K562 (cell line): ENCODE measurements around the gene MKNK2.
A peak's percentile ranks its signal among the peaks of the same experiment; 100 is the strongest.

Source experiments
- CTCF ChIP-seq, 3 experiments: IDR thresholded peaks in 2 of 3; conservative IDR thresholded peaks in 1 of 3; 2 replicates each; pipeline ENCODE4 v1.5.1; 2011 to 2012; ENCODE audit warnings: low read length in 3 of 3, mild to moderate bottlenecking in 3 of 3, control low read depth in 2 of 3, improper control_type of control experiment in 1 of 3, inconsistent platforms in 1 of 3, low read depth in 1 of 3, mixed read lengths in 1 of 3, moderate library complexity in 1 of 3; ENCODE audit not compliant: insufficient read depth in 2 of 3
- MYC ChIP-seq, 2 experiments: fragments of 250-450 bp in 1 of 2; sonication (Bioruptor Pico) in 1 of 2; IDR thresholded peaks; 2 replicates each; pipeline versions ENCODE4 v1.5.1 to v1.6.1; 2012 to 2021; ENCODE audit warnings: low read depth in 2 of 2, borderline replicate concordance in 1 of 2, improper control_type of control experiment in 1 of 2, low read length in 1 of 2, mild to moderate bottlenecking in 1 of 2, moderate library complexity in 1 of 2
- NR2C1 ChIP-seq, 2 experiments: fragments of 450-650 bp; IDR thresholded peaks; 2 replicates each; pipeline ENCODE4 v1.6.1; 2017; ENCODE audit warnings: mild to moderate bottlenecking in 2 of 2, antibody characterized with exemption in 1 of 2, inconsistent platforms in 1 of 2, missing compliant biosample characterization in 1 of 2, missing genetic modification characterization in 1 of 2
- POLR2AphosphoS5 ChIP-seq: IDR thresholded peaks from 2 replicates; pipeline ENCODE4 v1.6.1; 2011; ENCODE audit warnings: mild to moderate bottlenecking, low read depth, low read length, moderate library complexity; ENCODE audit not compliant: control insufficient read depth, insufficient read depth
- PRPF4 ChIP-seq: fragments of 200-400 bp; formaldehyde crosslinking; IDR thresholded peaks from one replicate; pipeline ENCODE4 v1.6.1; 2017; ENCODE audit warnings: low read length, low read depth, mild to moderate bottlenecking; ENCODE audit not compliant: insufficient read depth, poor library complexity, severe bottlenecking
- RBM17 ChIP-seq: fragments of 200-400 bp; formaldehyde crosslinking; IDR thresholded peaks from 2 replicates; pipeline ENCODE4 v1.6.1; 2017; ENCODE audit warnings: low read depth, mild to moderate bottlenecking, low read length, borderline replicate concordance
- SMAD3 ChIP-seq: fragments of 450-650 bp; formaldehyde crosslinking; conservative IDR thresholded peaks from 2 replicates; pipeline ENCODE4 v1.4.0; 2020; ENCODE audit warnings: mild to moderate bottlenecking
- SP1 ChIP-seq: sonication (generic); formaldehyde crosslinking; IDR thresholded peaks from 2 replicates; pipeline ENCODE4 v1.8.1; 2022; ENCODE audit warnings: mild to moderate bottlenecking, missing genetic modification reagents
- ZBTB2 ChIP-seq: fragments of 450-650 bp; IDR thresholded peaks from 2 replicates; pipeline ENCODE4 v1.6.1; 2016; ENCODE audit warnings: antibody characterized with exemption
- TF ChIP-seq, protein P1 (sequence below): sonication (generic); formaldehyde crosslinking; IDR thresholded peaks from 2 replicates; pipeline ENCODE4 v1.9.0; 2022; ENCODE audit warnings: mild to moderate bottlenecking, missing genetic modification reagents
- TF ChIP-seq, protein P2 (sequence below): fragments of 250-450 bp; sonication (Bioruptor Pico); IDR thresholded peaks from 2 replicates; pipeline ENCODE4 v1.5.1; 2021; ENCODE audit warnings: mild to moderate bottlenecking

- TF ChIP-seq, protein P1, sequence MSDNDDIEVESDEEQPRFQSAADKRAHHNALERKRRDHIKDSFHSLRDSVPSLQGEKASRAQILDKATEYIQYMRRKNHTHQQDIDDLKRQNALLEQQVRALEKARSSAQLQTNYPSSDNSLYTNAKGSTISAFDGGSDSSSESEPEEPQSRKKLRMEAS (CRISPR knock-in tag), result no peak
- TF ChIP-seq POLR2AphosphoS5 (no peak), MYC (IDR thresholded peaks at IDR 0.05; ENCODE audit: low read depth, low read length) (no peak), MYC (CRISPR knock-in tag; IDR thresholded peaks at IDR 0.05; ENCODE audit: borderline replicate concordance, low read depth) (no peak), NR2C1 (IDR thresholded peaks at IDR 0.05) (no peak), NR2C1 (tag; IDR thresholded peaks at IDR 0.05) (no peak), SP1 (CRISPR knock-in tag) (no peak), CTCF (IDR thresholded peaks at IDR 0.05 in 2 of 3, conservative IDR thresholded peaks at IDR 0.05 in 1 of 3; ENCODE audit: insufficient read depth in 2 of 3, low read depth in 1 of 3, low read length in 3 of 3) (no peak), ZBTB2 (no peak), RBM17 (no peak), PRPF4 (peak; percentile 51), SMAD3 (CRISPR knock-in tag) (no peak)
- TF ChIP-seq, protein P2, sequence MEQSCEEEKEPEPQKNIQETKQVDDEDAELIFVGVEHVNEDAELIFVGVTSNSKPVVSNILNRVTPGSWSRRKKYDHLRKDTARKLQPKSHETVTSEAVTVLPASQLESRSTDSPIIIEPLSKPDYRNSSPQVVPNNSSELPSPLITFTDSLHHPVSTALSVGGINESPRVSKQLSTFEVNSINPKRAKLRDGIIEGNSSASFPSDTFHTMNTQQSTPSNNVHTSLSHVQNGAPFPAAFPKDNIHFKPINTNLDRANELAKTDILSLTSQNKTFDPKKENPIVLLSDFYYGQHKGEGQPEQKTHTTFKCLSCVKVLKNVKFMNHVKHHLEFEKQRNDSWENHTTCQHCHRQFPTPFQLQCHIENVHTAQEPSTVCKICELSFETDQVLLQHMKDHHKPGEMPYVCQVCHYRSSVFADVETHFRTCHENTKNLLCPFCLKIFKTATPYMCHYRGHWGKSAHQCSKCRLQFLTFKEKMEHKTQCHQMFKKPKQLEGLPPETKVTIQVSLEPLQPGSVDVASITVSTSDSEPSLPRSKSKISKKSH (CRISPR knock-in tag), result no peak
Measured at GRCh38 chr19:2050349-2050990, 574 bp downstream of the MKNK2 start.
